Testis (tissue), 2 donors: ENCODE results near the gene TMEM132A.

Experiments
- CTCF ChIP-seq, 3 experiments: fragments of 450-650 bp in 2 of 3; fragments of 200-600 bp in 1 of 3; sonication (generic) in 1 of 3; IDR thresholded peaks; one replicate each; pipeline ENCODE4 v1.5.1; 2016 to 2019; ENCODE audit warnings: antibody characterized with exemption in 3 of 3, mild to moderate bottlenecking in 2 of 3, moderate library complexity in 1 of 3
- POLR2A ChIP-seq: fragments of 450-650 bp; IDR thresholded peaks from one replicate; pipeline ENCODE4 v1.6.1; 2017; ENCODE audit warnings: antibody characterized with exemption, mild to moderate bottlenecking, moderate library complexity

DNA sequence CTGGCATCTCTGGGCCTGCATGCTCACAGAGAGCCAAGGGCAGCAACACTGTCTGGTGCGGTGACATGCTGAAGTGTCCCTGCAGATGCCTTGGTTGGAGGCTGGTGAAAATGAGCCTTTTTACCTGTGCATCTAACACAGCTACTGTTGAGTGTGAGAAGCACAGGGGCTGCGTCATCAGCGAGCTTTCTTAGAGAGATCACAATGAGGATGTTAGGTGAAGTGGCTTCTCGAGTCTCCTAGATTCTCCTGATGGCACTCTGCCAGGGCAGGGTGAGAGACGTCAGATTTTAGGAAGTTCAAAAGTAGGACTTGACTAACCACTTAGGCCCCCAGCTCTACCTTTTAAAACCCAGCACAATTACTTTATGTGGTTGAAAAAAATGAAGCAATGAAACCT is 31.3 kb downstream of the TMEM132A start:
- no peak for TF ChIP-seq CTCF (IDR thresholded peaks at IDR 0.05)
- TF ChIP-seq POLR2A, result no peak
